Measurements from ENCODE around the gene PFKFB2. TPM values are rescaled to one million over a fixed set of nuclear protein-coding genes. Genes with fewer than 3 reads are reported as not detected.

PFKFB2 gene
- total and polyA plus RNA-seq, 2 of the 8 experiments (the other 6 are each of a cell fraction or from before 2014, with no cell fraction given): 6.7 to 19.1 TPM

DNA sequence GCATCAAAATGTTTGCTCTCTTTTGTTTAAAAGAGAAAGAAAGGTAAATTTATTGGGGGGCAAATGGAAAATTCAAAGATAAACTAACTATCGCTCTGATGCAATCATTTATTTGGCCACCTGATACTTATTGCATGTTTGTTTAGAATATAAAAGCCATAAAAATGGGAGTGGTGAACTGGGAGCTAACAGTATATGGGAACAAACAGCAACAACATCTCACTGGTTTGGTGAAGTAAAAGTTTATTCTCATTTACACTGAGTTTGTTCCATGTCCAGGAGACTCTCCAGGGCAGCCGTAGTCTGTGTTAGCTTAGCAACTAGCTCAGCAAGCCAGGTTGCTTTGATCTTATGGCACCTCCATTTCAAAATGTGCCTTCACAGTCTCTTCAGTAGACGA is 71.3 kb downstream of the PFKFB2 start:
- H3K27me3 ChIP-seq (replicated peaks in 1 of 4; ENCODE audit: control insufficient read depth in 3 of 4, extremely low read depth in 1 of 4, insufficient read depth in 3 of 4, low read length in 3 of 4): no peaks in the 10 kb centered on the region
- no peaks in the 10 kb centered on the region for H3K36me3 ChIP-seq (ENCODE audit: control insufficient read depth in 2 of 4, insufficient read depth in 4 of 4, low read length in 3 of 4)
- POLR2A ChIA-PET (ENCODE audit: partially characterized antibody): no interaction called here
- no peaks in the 10 kb centered on the region for H3K4me1 ChIP-seq (replicated peaks in 1 of 4; ENCODE audit: control insufficient read depth in 3 of 4, insufficient read depth in 4 of 4, low read length in 3 of 4)
- 94% methylated on average over 3 of the region's 3 CpGs; no CpG with 5 or more reads in 1 of the 2 experiments for whole genome bisulfite sequencing, 2 experiments (ENCODE audit: extremely low coverage in 1 of 2, insufficient coverage in 1 of 2, insufficient read length in 1 of 2, insufficient replicate concordance in 2 of 2, low coverage in 1 of 2, low lambda C conversion rate in 2 of 2, missing lambda C conversion rate in 1 of 2)
- no peak overlapping the region for H3K4me2 ChIP-seq (ENCODE audit: insufficient read depth in 1 of 2, low read depth in 2 of 2, low read length in 2 of 2)
- H3K14ac ChIP-seq (ENCODE audit: insufficient read length): no peak overlapping the region
- H4K5ac ChIP-seq (ENCODE audit: insufficient read length, low read depth, low read length): no peak overlapping the region
- CTCF ChIA-PET (ENCODE audit: partially characterized antibody): no interaction called here
- FAIRE-seq: no peak
- no peak overlapping the region for H4K91ac ChIP-seq (replicated peaks; ENCODE audit: insufficient read length, low read length)
- no peak overlapping the region for H2AK5ac ChIP-seq (ENCODE audit: low read depth, low read length)
- H2BK5ac ChIP-seq (ENCODE audit: low read depth, low read length): no peak overlapping the region
- H2BK20ac ChIP-seq (ENCODE audit: low read length): no peak overlapping the region
- no peak overlapping the region for H3K9ac ChIP-seq (replicated peaks in 1 of 4; ENCODE audit: extremely low read depth in 1 of 4, low read depth in 3 of 4, low read length in 3 of 4)
- TF ChIP-seq JUN (IDR thresholded peaks at IDR 0.05; ENCODE audit: low read depth, low read length) (no peak), EZH2 (IDR thresholded peaks at IDR 0.05; ENCODE audit: low read depth, low read length, severe bottlenecking) (no peak), HDAC2 (IDR thresholded peaks at IDR 0.05; ENCODE audit: borderline replicate concordance in 1 of 2, low read depth in 2 of 2, low read length in 2 of 2) (no peak), EP300 (IDR thresholded peaks at IDR 0.05; ENCODE audit: borderline replicate concordance in 1 of 2, low read depth in 2 of 2, low read length in 2 of 2) (no peak), POLR2A (IDR thresholded peaks at IDR 0.05; ENCODE audit: control extremely low read depth in 1 of 2, low read depth in 2 of 2, low read length in 2 of 2) (no peak), YY1 (IDR thresholded peaks at IDR 0.05; ENCODE audit: low read depth, low read length) (no peak), SP1 (IDR thresholded peaks at IDR 0.05; ENCODE audit: low read depth, low read length) (no peak), NRF1 (IDR thresholded peaks at IDR 0.05; ENCODE audit: low read depth, low read length) (no peak), RFX5 (IDR thresholded peaks at IDR 0.05; ENCODE audit: borderline replicate concordance, low read depth, low read length) (no peak)
- TF ChIP-seq, protein P1, sequence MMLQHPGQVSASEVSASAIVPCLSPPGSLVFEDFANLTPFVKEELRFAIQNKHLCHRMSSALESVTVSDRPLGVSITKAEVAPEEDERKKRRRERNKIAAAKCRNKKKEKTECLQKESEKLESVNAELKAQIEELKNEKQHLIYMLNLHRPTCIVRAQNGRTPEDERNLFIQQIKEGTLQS (IDR thresholded peaks at IDR 0.05; ENCODE audit: insufficient read depth, low read depth, low read length): no peak
- TF ChIP-seq, protein P2, sequence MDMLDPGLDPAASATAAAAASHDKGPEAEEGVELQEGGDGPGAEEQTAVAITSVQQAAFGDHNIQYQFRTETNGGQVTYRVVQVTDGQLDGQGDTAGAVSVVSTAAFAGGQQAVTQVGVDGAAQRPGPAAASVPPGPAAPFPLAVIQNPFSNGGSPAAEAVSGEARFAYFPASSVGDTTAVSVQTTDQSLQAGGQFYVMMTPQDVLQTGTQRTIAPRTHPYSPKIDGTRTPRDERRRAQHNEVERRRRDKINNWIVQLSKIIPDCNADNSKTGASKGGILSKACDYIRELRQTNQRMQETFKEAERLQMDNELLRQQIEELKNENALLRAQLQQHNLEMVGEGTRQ (IDR thresholded peaks at IDR 0.05; ENCODE audit: low read length): no peak
- H3K23ac ChIP-seq (ENCODE audit: insufficient read length): no peak overlapping the region
- no peak overlapping the region for H3K4ac ChIP-seq (replicated peaks; ENCODE audit: insufficient read length, low read depth, low read length)
- H2BK15ac ChIP-seq (ENCODE audit: low read length): no peak overlapping the region
- no peak overlapping the region for H2AFZ ChIP-seq (ENCODE audit: low read length)
- no peak overlapping the region for H3K27ac ChIP-seq (ENCODE audit: low read depth, low read length)
- H3K18ac ChIP-seq (ENCODE audit: extremely low read depth, low read length): no peak overlapping the region
- DNase-seq (ENCODE audit: low read depth in 1 of 2, low spot score in 2 of 2): no peak
- no peak overlapping the region for H3K56ac ChIP-seq (replicated peaks; ENCODE audit: insufficient read length, low read depth, low read length)
- no peak overlapping the region for H3K4me3 ChIP-seq (ENCODE audit: extremely low read depth in 1 of 4, insufficient read depth in 2 of 4, low read depth in 3 of 4, low read length in 4 of 4)
- H4K20me1 ChIP-seq (replicated peaks in 1 of 2; ENCODE audit: control insufficient read depth in 1 of 2, insufficient read depth in 2 of 2, low read length in 2 of 2): no peaks in the 10 kb centered on the region
- H2BK12ac ChIP-seq (ENCODE audit: low read depth, low read length): no peak overlapping the region
- H3K79me1 ChIP-seq (ENCODE audit: low read depth, low read length): no peaks in the 10 kb centered on the region
- no peaks in the 10 kb centered on the region for H3K9me3 ChIP-seq (ENCODE audit: insufficient read depth in 2 of 2, low read depth in 1 of 2, low read length in 1 of 2)
- no peaks in the 10 kb centered on the region for H3K23me2 ChIP-seq (ENCODE audit: low read depth, low read length)
- H3K79me2 ChIP-seq (ENCODE audit: control insufficient read depth in 1 of 2, insufficient read depth in 2 of 2, low read length in 2 of 2): no peaks in the 10 kb centered on the region
- H4K8ac ChIP-seq (ENCODE audit: extremely low read depth, insufficient read depth, low read length): no peak overlapping the region
- H2BK120ac ChIP-seq (replicated peaks; ENCODE audit: low read depth, low read length): no peak overlapping the region

All from H1 (cell line).